OCI-LY1 (cell line): ENCODE results near the gene SYNE2.
"Not testable (repeated sequence)": the region's sequence is repeated elsewhere in the genome, so short reads cannot be mapped to it uniquely, and the experiment has no call there.

ENCODE experiments used
- EZH2 ChIP-seq: fragments of 200-600 bp; sonication (generic), shearing (Covaris generic); IDR thresholded peaks from 2 replicates; pipeline ENCODE4 v1.8.0; 2017; ENCODE audit warnings: borderline replicate concordance, mixed run types, mild to moderate bottlenecking, antibody characterized with exemption, low read length, moderate library complexity, mixed read lengths
- TF ChIP-seq, protein P1 (sequence below): fragments of 200-600 bp; sonication (generic), shearing (Covaris generic); IDR thresholded peaks from 2 replicates; pipeline ENCODE4 v1.5.1; 2017; ENCODE audit warnings: mild to moderate bottlenecking, antibody characterized with exemption, low read length, moderate library complexity, mixed read lengths

GRCh38 chr14:63806064-63806463 is 46.7 kb upstream of the SYNE2 start:
- TF ChIP-seq, protein P1, sequence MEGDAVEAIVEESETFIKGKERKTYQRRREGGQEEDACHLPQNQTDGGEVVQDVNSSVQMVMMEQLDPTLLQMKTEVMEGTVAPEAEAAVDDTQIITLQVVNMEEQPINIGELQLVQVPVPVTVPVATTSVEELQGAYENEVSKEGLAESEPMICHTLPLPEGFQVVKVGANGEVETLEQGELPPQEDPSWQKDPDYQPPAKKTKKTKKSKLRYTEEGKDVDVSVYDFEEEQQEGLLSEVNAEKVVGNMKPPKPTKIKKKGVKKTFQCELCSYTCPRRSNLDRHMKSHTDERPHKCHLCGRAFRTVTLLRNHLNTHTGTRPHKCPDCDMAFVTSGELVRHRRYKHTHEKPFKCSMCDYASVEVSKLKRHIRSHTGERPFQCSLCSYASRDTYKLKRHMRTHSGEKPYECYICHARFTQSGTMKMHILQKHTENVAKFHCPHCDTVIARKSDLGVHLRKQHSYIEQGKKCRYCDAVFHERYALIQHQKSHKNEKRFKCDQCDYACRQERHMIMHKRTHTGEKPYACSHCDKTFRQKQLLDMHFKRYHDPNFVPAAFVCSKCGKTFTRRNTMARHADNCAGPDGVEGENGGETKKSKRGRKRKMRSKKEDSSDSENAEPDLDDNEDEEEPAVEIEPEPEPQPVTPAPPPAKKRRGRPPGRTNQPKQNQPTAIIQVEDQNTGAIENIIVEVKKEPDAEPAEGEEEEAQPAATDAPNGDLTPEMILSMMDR: not testable (repeated sequence)
- TF ChIP-seq EZH2: not testable (repeated sequence)
